Naive thymus-derived CD8-positive, alpha-beta T cell (primary cell): Measurements from ENCODE around the gene UBE2I. TPM values are rescaled to one million over a fixed set of nuclear protein-coding genes. Genes with fewer than 3 reads are reported as not detected.
"Not testable (repeated sequence)": the region's sequence is repeated elsewhere in the genome, so short reads cannot be mapped to it uniquely, and the experiment has no call there.

Source experiments
- ATAC-seq, 2 donors: fragments of 150-1000 bp; cut with Tn5 transposase in 1 of 2; sonication (Bioruptor Pico), chemical (Tn5 transposase) in 1 of 2; 1 replicate in 1 of 2; 2 replicates in 1 of 2; pipeline ENCODE4 v1.10.0; 2021; ENCODE audit warnings: mild to moderate bottlenecking in 2 of 2, moderate library complexity in 2 of 2
- POLR2A ChIA-PET: fragments of 350-600 bp; sonication (Branson Sonifier 250); formaldehyde crosslinking; loops from one replicate; lab custom pipeline; 2021; ENCODE audit warnings: antibody characterized with exemption; lab: Charles Lee
- DNase-seq, 10 donors: peaks; one replicate each; pipeline versions ENCODE4 v3.0.0 to v3.0.0-alpha.2; 2020 to 2022
- H3K27ac Mint-ChIP-seq, 10 donors: one replicate each; pipeline ENCODE4 v1.8.0; 2020 to 2022; ENCODE audit warnings: mild to moderate bottlenecking in 10 of 10, mixed read lengths in 10 of 10, moderate library complexity in 4 of 10, inconsistent platforms in 1 of 10
- H3K27me3 Mint-ChIP-seq, 5 donors: one replicate each; pipeline ENCODE4 v1.8.0; 2021 to 2022; ENCODE audit warnings: mixed read lengths in 5 of 5
- H3K36me3 Mint-ChIP-seq, 3 donors: one replicate each; pipeline ENCODE4 v1.8.0; 2020 to 2022; ENCODE audit warnings: mixed read lengths in 3 of 3, mild to moderate bottlenecking in 2 of 3, inconsistent platforms in 1 of 3
- H3K4me1 Mint-ChIP-seq, 4 donors: one replicate each; pipeline ENCODE4 v1.8.0; 2021 to 2022; ENCODE audit warnings: mixed read lengths in 4 of 4
- H3K4me3 Mint-ChIP-seq, 10 donors: one replicate each; pipeline ENCODE4 v1.8.0; 2020 to 2022; ENCODE audit warnings: mild to moderate bottlenecking in 10 of 10, mixed read lengths in 10 of 10, moderate library complexity in 6 of 10, inconsistent platforms in 1 of 10
- H3K9me3 Mint-ChIP-seq, 9 donors: one replicate each; pipeline ENCODE4 v1.8.0; 2020 to 2022; ENCODE audit warnings: mixed read lengths in 9 of 9, mild to moderate bottlenecking in 3 of 9, inconsistent platforms in 1 of 9, moderate library complexity in 1 of 9
- polyA plus RNA-seq, 3 donors: library from polyadenylated mRNA; unstranded; fragments of 300-500 nt; fragmentation: Illumina TruSeq; gene quantifications; one replicate each; pipeline ENCODE4 v1.2.3, GENCODE V29; 2021
- total RNA-seq, 8 experiments: library from RNA in 2 of 8; stranded (reverse) in 2 of 8; gene quantifications; one replicate each; pipeline ENCODE4 v1.2.3 and lab custom pipeline; 2021 to 2026

UBE2I gene
- total and polyA plus RNA-seq, 5 experiments from 2014 or later: 87.5 to 250 (median 89.6) TPM

DNA sequence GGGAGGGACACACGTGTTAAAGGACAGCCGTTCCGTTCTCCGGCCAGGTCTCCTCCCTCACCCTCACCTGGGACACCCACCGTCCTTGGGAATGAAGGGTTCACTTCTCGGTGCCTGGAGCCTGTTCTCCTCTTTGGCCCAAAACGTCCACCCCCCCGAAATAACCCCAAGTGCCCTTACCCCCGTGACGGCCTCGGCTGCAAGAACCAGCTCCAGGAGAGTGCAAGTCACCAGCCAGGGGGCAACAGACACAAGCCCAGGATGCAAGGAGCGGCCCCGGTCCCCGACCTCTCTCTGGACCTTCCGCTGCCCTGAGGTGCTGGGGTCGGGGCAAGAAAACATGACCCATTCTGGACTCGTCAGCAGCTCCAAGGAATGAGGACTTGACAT is 20.0 kb upstream of the UBE2I start:
- H3K9me3 Mint-ChIP-seq: no peaks in the 10 kb centered on the region
- DNase-seq: no peak
- H3K36me3 Mint-ChIP-seq: no peaks in the 10 kb centered on the region
- no peak overlapping the region for H3K27ac Mint-ChIP-seq
- ATAC-seq: peak in 1 of 2 donors; percentile 32
- H3K4me1 Mint-ChIP-seq: peaks cover 0 to 13% (median 8%) of the 10 kb centered on the region in 4 donors
- H3K4me3 Mint-ChIP-seq: peak overlapping the region in 3 of 10 donors; percentile 31 to 58 (median 39)
- peaks cover 10 to 70% (median 27%) of the 10 kb centered on the region in 5 donors for H3K27me3 Mint-ChIP-seq
- POLR2A ChIA-PET: interaction anchor here (0.6 kb wide), 1 partner anchor 13 kb away, joined by 5 read pairs; no protein-coding TSS in a partner anchor

DNA sequence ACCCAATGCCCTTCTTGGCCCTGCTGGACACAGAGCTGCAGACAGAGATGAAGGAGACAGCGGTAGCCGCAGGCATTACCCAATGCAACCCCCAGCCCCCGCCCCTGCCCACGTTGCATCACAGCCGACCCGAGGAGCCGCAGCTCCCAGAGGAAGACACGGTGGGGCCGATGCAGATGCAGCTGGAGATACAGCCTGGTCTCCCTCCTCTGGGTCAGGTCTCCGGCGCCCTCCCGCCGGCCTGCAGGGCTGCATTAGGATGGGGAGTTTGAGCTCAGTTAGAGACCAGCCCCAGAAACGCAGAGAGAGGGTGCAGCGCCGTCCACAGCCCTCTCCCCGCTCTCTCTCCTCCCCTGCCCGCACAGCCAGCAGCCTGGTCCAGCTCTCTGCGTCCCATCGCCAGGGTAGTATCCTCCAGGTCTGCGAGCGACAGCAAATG is 19.4 kb upstream of the UBE2I start:
- Mint-ChIP-seq H3K4me1 (peaks cover 0 to 13% (median 8%) of the 10 kb centered on the region in 4 donors), H3K27me3 (peaks cover 10 to 73% (median 28%) of the 10 kb centered on the region in 5 donors), H3K27ac (no peak overlapping the region), H3K36me3 (no peaks in the 10 kb centered on the region), H3K4me3 (peak overlapping the region in 2 of 10 donors; percentile 41 to 58), H3K9me3 (no peaks in the 10 kb centered on the region)
- DNase-seq (no peak), ATAC-seq (no peak)
- POLR2A ChIA-PET: no interaction called here

DNA sequence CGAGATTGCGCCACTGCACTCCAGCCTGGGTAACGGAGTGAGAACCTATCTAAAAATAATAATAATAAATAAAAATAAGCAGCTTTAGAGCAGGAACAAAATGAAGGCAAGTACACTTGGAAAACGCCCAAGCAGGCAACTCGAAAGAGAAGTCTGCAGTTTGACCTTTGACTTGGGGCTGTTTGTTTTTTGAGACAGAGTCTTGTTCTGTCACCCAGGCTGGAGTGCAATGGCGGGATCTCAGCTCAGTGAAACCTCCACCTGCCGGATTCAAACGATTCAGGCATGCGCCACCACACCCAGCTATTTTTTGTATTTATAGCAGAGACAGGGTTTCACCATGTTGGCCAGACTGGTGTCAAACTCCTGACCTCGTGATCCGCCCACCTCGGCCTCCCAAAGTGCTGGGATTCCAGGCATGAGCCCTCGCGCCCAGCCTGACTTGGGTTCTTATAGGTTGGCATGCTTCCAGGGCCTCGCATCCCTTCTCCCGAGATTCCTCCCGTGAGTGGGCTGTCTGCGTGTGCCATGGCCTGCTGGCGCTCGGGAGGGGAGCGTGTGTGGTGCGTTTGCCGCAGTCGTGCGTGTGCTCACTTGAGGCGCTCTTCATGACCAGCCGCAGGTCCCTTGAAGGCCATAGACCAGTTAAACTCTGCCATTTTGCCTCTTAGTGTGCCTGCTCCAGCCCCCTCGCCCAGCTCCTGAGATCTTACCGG is 18.4 kb upstream of the UBE2I start:
- peak overlapping the region in 1 of 10 donors; percentile 10 for H3K4me3 Mint-ChIP-seq
- no peak for ATAC-seq
- POLR2A ChIA-PET: no interaction called here
- peak overlapping the region in 2 of 10 donors; percentile 42 to 80 for H3K27ac Mint-ChIP-seq
- no peaks in the 10 kb centered on the region for H3K36me3 Mint-ChIP-seq
- no peaks in the 10 kb centered on the region for H3K9me3 Mint-ChIP-seq
- DNase-seq: no peak
- H3K27me3 Mint-ChIP-seq: peaks cover 10 to 72% (median 32%) of the 10 kb centered on the region in 5 donors
- H3K4me1 Mint-ChIP-seq: peaks cover 0 to 13% (median 8%) of the 10 kb centered on the region in 4 donors

DNA sequence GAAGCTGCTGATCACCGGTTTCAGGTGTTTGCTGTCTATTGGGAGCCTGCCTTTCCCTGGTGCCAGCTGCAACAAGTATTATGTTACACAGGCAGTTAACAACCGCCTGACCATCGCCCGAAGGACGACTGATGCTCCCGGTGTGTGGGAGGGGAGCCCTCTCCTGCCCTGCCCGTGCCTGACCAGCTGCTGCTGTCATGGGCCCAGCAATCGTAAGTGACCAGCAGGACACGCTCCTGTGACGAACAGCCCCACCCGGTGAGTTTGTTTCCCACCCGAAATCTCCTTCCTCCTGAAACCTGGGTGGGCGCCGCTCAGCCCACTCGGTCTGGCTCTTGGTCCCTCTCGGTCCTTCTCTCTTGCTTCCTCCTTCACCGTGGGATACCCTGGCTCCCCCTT is 17.9 kb upstream of the UBE2I start:
- POLR2A ChIA-PET: interaction anchor here (0.9 kb wide), 1 partner anchor 51 kb away, joined by 3 read pairs; no protein-coding TSS in a partner anchor
- Mint-ChIP-seq H3K9me3 (no peaks in the 10 kb centered on the region), H3K4me3 (no peak overlapping the region), H3K36me3 (no peaks in the 10 kb centered on the region), H3K27me3 (peaks cover 10 to 72% (median 29%) of the 10 kb centered on the region in 5 donors), H3K4me1 (peaks cover 0 to 13% (median 9%) of the 10 kb centered on the region in 4 donors), H3K27ac (peak overlapping the region in 2 of 10 donors; percentile 42 to 80)
- no peak for ATAC-seq
- DNase-seq: no peak

DNA sequence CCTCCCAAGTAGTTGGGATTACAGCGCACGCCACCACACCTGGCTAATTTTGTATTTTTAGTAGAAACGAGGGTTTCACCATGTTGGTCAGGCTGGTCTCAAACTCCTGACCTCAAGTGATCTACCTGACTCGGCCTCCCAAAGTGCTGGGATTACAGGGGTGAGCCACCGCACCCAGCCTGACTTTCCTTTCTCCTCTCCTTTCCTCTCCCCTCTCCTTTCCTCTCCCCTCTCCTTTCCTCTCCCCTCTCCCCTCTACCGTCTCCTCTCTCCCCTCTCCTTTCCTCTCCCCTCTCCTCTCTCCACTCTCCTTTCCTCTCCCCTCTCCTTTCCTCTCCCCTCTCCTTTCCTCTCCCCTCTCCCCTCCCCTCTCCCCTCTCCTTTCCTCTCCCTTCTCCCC is 17.2 kb upstream of the UBE2I start:
- not testable (repeated sequence) for H3K4me3 Mint-ChIP-seq, H3K36me3 Mint-ChIP-seq, ATAC-seq, H3K27ac Mint-ChIP-seq, DNase-seq, H3K9me3 Mint-ChIP-seq
- POLR2A ChIA-PET: interaction anchor here (0.9 kb wide), 1 partner anchor 50 kb away, joined by 3 read pairs; no protein-coding TSS in a partner anchor
- Mint-ChIP-seq H3K4me1 (peaks cover 0 to 15% (median 13%) of the 10 kb centered on the region in 4 donors), H3K27me3 (peaks cover 12 to 76% (median 34%) of the 10 kb centered on the region in 5 donors)

DNA sequence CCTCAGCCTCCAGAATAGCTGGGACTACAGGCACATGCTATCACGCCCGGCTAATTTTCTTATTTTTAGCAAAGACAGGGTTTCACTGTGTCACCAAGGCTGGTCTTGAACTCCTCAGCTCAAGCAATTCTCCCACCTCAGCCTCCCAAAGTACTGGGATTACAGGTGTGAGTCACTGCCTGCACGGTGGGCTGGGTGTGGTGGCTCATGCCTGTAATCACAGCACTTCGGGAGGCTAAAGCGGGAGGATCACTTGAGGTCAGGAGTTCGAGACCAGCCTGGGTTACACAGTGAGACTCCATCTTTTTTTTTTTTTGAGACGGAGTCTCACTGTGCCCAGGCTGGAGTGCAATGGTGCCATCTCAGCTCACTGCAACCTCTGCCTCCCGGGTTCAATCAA is 16.6 kb upstream of the UBE2I start:
- H3K4me3 Mint-ChIP-seq, ATAC-seq, POLR2A ChIA-PET, H3K36me3 Mint-ChIP-seq, H3K9me3 Mint-ChIP-seq, H3K27ac Mint-ChIP-seq, DNase-seq: not testable (repeated sequence)
- Mint-ChIP-seq H3K4me1 (peaks cover 0 to 15% (median 13%) of the 10 kb centered on the region in 4 donors), H3K27me3 (peaks cover 9 to 73% (median 31%) of the 10 kb centered on the region in 5 donors)

DNA sequence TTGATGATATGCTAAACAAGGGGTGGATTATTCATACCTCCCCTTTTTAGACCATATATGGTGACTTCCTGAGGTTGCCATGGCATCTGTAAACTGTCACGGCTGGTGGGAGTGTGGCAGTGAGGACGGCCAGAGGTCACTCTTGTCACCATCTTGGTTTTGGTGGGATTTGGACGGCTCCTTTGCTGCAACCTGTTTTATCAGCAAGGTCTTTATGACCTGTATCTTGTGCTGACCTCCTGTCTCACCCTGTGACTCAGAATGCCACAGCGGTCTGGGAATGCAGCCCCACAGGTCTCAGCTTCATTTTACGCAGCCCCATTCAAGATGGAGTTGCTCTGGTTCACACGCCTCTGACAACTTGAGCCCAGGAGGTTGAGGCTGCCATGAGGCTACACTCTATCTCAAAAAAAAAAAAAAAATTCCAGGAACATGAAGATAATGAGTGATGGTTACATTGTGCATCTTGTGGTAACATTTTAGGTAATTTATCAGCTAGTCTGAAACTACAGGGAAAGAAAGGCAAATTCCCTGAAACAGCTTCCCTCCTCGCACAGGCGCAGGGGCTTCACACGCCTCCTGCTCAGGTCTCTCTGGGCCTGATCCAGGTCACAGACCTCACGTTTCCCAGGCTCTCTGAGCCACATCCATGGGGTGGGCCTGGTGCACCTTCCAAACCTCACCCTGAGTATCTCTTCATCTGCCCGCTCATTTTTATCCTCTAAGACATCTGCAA is 15.3 kb upstream of the UBE2I start:
- ATAC-seq: no peak
- Mint-ChIP-seq H3K27ac (peak overlapping the region in 1 of 10 donors; percentile 37), H3K36me3 (no peaks in the 10 kb centered on the region), H3K27me3 (peaks cover 9 to 67% (median 31%) of the 10 kb centered on the region in 5 donors), H3K4me3 (no peak overlapping the region), H3K9me3 (no peaks in the 10 kb centered on the region), H3K4me1 (peaks cover 0 to 12% (median 10%) of the 10 kb centered on the region in 4 donors)
- DNase-seq: no peak
- POLR2A ChIA-PET: interaction anchor here (0.8 kb wide), 1 partner anchor 646 kb away, joined by 3 read pairs; no protein-coding TSS in a partner anchor

DNA sequence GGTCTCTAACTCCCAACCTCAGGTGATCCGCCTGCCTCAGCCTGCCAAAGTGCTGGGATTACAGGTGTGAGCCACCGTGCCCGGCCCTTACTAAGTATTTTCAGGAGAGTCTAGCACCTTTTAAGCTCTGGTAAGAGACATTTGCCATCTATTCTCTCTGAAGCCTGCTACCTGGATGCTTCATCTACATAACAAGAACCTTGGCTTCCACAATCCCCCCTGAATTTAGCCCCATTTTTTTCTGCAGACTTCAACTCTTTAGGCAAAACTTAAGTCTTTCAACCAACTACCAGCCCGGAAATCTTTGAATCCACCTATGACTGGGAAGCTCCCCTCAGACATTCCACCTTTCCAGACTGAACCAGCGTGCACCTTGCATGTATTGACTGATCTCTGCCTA is 14.0 kb upstream of the UBE2I start:
- POLR2A ChIA-PET: interaction anchor here (1.0 to 1.5 kb wide), 2 partner anchors 9 to 37 kb away, joined by 3 read pairs; no protein-coding TSS in a partner anchor
- Mint-ChIP-seq H3K36me3 (no peaks in the 10 kb centered on the region), H3K27ac (no peak overlapping the region), H3K9me3 (no peaks in the 10 kb centered on the region), H3K27me3 (peaks cover 9 to 54% (median 27%) of the 10 kb centered on the region in 5 donors), H3K4me3 (no peak overlapping the region), H3K4me1 (peaks cover 0 to 7% (median 4%) of the 10 kb centered on the region in 4 donors)
- no peak for ATAC-seq
- DNase-seq: no peak

DNA sequence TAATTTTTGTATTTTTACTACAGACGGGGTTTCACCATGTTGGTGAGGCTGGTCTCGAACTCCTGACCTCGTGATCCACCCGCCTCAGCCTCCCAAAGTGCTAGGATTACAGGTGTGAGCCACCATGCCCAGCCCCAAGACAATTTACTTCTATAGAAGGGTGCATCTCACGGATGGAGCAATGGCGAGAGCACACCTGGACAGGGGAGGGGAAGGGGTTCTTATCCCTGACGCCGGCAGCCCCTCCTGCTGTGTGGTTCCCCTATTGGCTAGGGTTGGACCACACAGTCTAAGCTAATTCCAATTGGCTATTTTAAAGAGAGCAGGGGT is 12.8 kb upstream of the UBE2I start:
- H3K4me3 Mint-ChIP-seq: peak overlapping the region in 1 of 10 donors; percentile 20
- H3K4me1 Mint-ChIP-seq: peaks cover under 1 to 11% (median 7%) of the 10 kb centered on the region in 4 donors
- H3K36me3 Mint-ChIP-seq, ATAC-seq, DNase-seq, H3K9me3 Mint-ChIP-seq: not testable (repeated sequence)
- peaks cover 8 to 43% (median 27%) of the 10 kb centered on the region in 5 donors for H3K27me3 Mint-ChIP-seq
- peak overlapping the region in 1 of 10 donors; percentile 68 for H3K27ac Mint-ChIP-seq
- POLR2A ChIA-PET: interaction anchor here (1.5 kb wide), 1 partner anchor 8 kb away, joined by 3 read pairs; no protein-coding TSS in a partner anchor

DNA sequence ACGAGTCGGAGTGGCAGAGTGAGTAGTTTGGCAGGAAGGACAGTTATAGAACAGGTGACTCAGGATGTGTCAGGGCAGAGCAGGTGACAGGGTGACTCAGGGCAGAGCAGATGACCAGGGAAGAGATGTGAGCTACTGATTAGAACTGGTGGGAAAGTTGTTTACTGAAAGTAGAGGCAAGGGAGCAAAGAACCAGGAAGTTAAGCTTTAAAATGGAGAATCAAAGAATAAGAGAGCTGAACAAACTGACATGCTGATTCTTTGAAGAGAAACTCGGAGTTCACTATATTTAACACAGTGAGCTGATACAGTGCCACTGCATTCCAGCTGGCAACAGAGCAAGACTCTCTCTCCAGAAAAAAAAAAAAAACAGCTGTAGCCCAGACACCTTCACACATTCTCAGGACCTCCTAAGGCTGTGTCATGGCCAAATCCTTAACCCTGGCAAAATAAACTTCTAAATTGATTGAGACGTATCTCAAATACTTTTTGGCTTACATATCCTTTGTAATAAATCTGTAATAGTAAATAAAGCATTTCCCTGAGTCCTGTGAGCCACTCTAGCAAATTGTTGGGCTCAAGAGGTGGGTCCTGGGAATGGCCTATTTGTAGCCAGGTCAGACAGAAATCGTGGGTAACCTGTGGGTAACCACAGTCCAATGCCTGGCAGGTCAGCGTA is 12.3 kb upstream of the UBE2I start:
- ATAC-seq: no peak
- no peak for DNase-seq
- POLR2A ChIA-PET: no interaction called here
- Mint-ChIP-seq H3K36me3 (no peaks in the 10 kb centered on the region), H3K4me1 (peaks cover 3 to 16% (median 11%) of the 10 kb centered on the region in 4 donors), H3K4me3 (no peak overlapping the region), H3K27me3 (peaks cover 6 to 38% (median 22%) of the 10 kb centered on the region in 5 donors), H3K27ac (peak overlapping the region in 1 of 10 donors; percentile 68), H3K9me3 (no peaks in the 10 kb centered on the region)

DNA sequence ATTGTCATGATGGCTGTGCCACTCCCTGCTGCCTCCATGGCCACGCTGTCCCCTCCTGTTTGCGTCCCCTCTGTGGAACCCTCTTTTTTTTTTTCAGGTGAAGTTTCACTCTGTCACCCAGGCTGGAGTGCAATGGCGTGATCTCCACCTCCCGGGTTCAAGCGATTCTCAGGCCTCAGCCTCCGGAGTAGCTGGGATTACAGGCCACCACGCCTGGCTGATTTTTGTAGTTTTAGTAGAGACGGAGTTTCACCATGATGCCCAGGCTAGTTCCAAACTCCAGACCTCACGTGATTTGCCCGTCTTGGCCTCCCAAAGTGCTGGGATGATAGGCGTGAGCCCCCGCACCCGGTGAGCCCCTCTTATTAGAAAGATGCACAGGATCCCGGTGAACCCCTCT is 11.0 kb upstream of the UBE2I start:
- Mint-ChIP-seq H3K27ac (no peak overlapping the region), H3K9me3 (no peaks in the 10 kb centered on the region), H3K27me3 (peaks cover 6 to 28% (median 18%) of the 10 kb centered on the region in 5 donors), H3K4me3 (no peak overlapping the region), H3K36me3 (no peaks in the 10 kb centered on the region), H3K4me1 (peaks cover 3 to 17% (median 15%) of the 10 kb centered on the region in 4 donors)
- ATAC-seq: no peak
- no peak for DNase-seq
- POLR2A ChIA-PET: no interaction called here
